HG03460 (cell line): ENCODE results near the gene NOS3.
A peak's percentile ranks its signal among the peaks of the same experiment; 100 is the strongest.

Source experiments
- ATAC-seq: cut with Tn5 transposase; IDR thresholded peaks from one replicate; pipeline ENCODE4 v1.9.1; 2021; ENCODE audit not compliant: unreplicated experiment

Gene NOS3

GRCh38 chr7:151053751-151054150, 62.9 kb downstream of the NOS3 start:
- ATAC-seq: no peak

- no peak for ATAC-seq
These were observed 65.5 kb downstream of the NOS3 start for GRCh38 chr7:151056283-151056665.

- ATAC-seq: no peak
These were observed 66.1 kb downstream of the NOS3 start for GRCh38 chr7:151056666-151057505.

- ATAC-seq: peak; percentile 1
These were observed 66.7 kb downstream of the NOS3 start, which contains the start of gene CDK5 for GRCh38 chr7:151057506-151057988. Gene CDK5, minus strand, starts transcription at chr7:151057897. Its CDS starts 49 bp downstream, at chr7:151057848.

GRCh38 chr7:151057989-151058780, 67.4 kb downstream of the NOS3 start:
- peak; percentile 88 for ATAC-seq

GRCh38 chr7:151058781-151059366, 68.1 kb downstream of the NOS3 start:
- ATAC-seq: no peak

- peak; percentile 28 for ATAC-seq
These were observed 68.7 kb downstream of the NOS3 start, which contains the start of gene SLC4A2 for GRCh38 chr7:151059367-151060112. Gene SLC4A2, plus strand, starts transcription at chr7:151059589. Its CDS starts 2,399 bp downstream, at chr7:151061988.

- no peak for ATAC-seq
These were observed 69.2 kb downstream of the NOS3 start for GRCh38 chr7:151060113-151060415.

- no peak for ATAC-seq
These were observed 69.8 kb downstream of the NOS3 start for GRCh38 chr7:151060416-151061212.

GRCh38 chr7:151061213-151062110, 70.6 kb downstream of the NOS3 start:
- ATAC-seq: no peak

- ATAC-seq: no peak
These were observed 71.2 kb downstream of the NOS3 start for GRCh38 chr7:151062111-151062398.

GRCh38 chr7:151062399-151063211, 71.8 kb downstream of the NOS3 start:
- ATAC-seq: no peak

- no peak for ATAC-seq
These were observed 72.4 kb downstream of the NOS3 start for GRCh38 chr7:151063212-151063561.
